ENCODE measurements around the gene SYNJ2BP.
"Not testable (repeated sequence)": the region's sequence is repeated elsewhere in the genome, so short reads cannot be mapped to it uniquely, and the experiment has no call there.

Gene SYNJ2BP

DNA sequence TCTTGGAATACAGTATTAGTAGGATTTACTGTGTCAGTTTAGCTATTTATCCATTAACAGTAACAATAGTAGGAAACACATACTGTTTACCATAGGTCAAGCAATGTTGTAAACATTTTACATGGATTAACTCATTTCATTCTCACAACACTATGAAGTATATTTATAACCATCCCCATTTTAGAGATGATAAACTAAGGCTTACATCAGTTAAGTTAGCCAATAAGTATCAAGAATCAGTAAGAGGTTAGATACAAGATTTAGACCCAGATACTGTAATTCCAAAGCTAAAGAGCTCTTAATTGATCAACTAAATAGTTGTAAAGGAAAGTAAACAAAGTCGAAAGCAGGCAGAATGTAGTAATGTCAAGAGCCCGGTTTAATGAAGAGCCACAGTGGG lies 1.1 kb downstream of the SYNJ2BP start:
- TF ChIP-seq RARB (CRISPR knock-in tag; IDR thresholded peaks at IDR 0.05), result no peak
- no peak for TF ChIP-seq OSR1 (CRISPR knock-in tag; IDR thresholded peaks at IDR 0.05)
- TF ChIP-seq CSDC2 (CRISPR knock-in tag; IDR thresholded peaks at IDR 0.05), result no peak
- TF ChIP-seq ZFP30 (CRISPR knock-in tag; IDR thresholded peaks at IDR 0.05), result no peak
- TF ChIP-seq, protein P1, sequence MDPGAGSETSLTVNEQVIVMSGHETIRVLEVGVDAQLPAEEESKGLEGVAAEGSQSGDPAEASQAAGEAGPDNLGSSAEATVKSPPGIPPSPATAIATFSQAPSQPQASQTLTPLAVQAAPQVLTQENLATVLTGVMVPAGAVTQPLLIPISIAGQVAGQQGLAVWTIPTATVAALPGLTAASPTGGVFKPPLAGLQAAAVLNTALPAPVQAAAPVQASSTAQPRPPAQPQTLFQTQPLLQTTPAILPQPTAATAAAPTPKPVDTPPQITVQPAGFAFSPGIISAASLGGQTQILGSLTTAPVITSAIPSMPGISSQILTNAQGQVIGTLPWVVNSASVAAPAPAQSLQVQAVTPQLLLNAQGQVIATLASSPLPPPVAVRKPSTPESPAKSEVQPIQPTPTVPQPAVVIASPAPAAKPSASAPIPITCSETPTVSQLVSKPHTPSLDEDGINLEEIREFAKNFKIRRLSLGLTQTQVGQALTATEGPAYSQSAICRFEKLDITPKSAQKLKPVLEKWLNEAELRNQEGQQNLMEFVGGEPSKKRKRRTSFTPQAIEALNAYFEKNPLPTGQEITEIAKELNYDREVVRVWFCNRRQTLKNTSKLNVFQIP (CRISPR knock-in tag; IDR thresholded peaks at IDR 0.05; ENCODE audit: borderline replicate concordance, low read depth), result no peak
- TF ChIP-seq PPARA (CRISPR knock-in tag; IDR thresholded peaks at IDR 0.05; ENCODE audit: borderline replicate concordance), result no peak
- no peak for TF ChIP-seq CSRNP3 (CRISPR knock-in tag; IDR thresholded peaks at IDR 0.05)
- TF ChIP-seq BACH2 (CRISPR knock-in tag; IDR thresholded peaks at IDR 0.05; ENCODE audit: borderline replicate concordance), result no peak
- no peak for TF ChIP-seq ZFP3 (CRISPR knock-in tag; IDR thresholded peaks at IDR 0.05)
- ATAC-seq, result no peak

GRCh38 chr14:70407621-70408020 lies 9.3 kb downstream of the SYNJ2BP start:
- no peak for ATAC-seq
- TF ChIP-seq ZNF565 (CRISPR knock-in tag; conservative IDR thresholded peaks at IDR 0.05; ENCODE audit: low read depth), result no peak

DNA sequence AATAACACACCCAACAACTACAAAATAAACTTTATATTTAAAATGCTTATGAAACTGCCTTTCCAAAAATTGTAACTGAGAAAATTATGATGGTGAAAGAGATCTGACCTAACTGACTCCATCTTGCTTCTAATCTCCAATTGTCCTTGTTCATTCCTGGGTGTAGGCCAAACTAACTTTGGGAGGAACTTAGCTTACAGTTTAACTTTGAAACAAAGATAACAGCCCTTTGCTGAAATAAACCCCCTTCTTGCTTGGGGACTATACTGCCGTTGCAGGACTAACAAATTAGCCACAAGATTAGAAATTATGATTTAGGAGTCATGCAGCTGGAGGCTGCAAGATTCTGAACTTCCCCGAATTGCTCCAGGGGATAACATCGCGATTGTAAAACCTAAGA lies 10.7 kb downstream of the SYNJ2BP start:
- not testable (repeated sequence) for ATAC-seq

DNA sequence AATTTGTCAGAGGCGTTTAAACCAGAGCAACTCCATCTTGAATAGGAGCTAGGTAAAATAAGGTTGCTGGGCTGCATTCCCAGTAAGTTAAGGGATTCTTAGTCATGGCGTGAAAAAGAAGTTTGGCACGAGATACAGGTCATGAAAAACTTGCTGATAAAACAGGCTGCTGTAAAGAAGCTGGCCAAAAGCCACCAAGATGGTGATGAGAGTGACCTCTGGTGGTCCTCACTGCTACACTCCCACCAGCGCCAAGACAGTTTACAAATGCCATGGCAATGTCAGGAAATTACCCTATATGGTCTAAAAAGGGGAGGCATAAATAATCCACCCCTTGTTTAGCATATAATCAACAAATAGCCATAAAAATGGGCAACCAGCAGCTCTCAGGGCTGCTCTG lies 13.6 kb downstream of the SYNJ2BP start:
- not testable (repeated sequence) for ATAC-seq

GRCh38 chr14:70401643-70402042 lies 15.2 kb downstream of the SYNJ2BP start:
- ATAC-seq, result no peak
- TF ChIP-seq ISL1 (CRISPR knock-in tag; IDR thresholded peaks at IDR 0.05), result no peak

- TF ChIP-seq CSDC2 (CRISPR knock-in tag; IDR thresholded peaks at IDR 0.05), result no peak
- TF ChIP-seq PPARA (CRISPR knock-in tag; IDR thresholded peaks at IDR 0.05; ENCODE audit: borderline replicate concordance), result no peak
- TF ChIP-seq ZC3H10 (CRISPR knock-in tag; IDR thresholded peaks at IDR 0.05), result no peak
- no peak for TF ChIP-seq RARB (CRISPR knock-in tag; IDR thresholded peaks at IDR 0.05)
- TF ChIP-seq ARNTL (CRISPR knock-in tag; IDR thresholded peaks at IDR 0.05; ENCODE audit: borderline replicate concordance, low read depth), result no peak
- no peak for TF ChIP-seq ISL1 (CRISPR knock-in tag; IDR thresholded peaks at IDR 0.05)
- TF ChIP-seq ZFP30 (CRISPR knock-in tag; IDR thresholded peaks at IDR 0.05), result no peak
- no peak for TF ChIP-seq BACH2 (CRISPR knock-in tag; IDR thresholded peaks at IDR 0.05; ENCODE audit: borderline replicate concordance)
- no peak for TF ChIP-seq OSR1 (CRISPR knock-in tag; IDR thresholded peaks at IDR 0.05)
- TF ChIP-seq, protein P2, sequence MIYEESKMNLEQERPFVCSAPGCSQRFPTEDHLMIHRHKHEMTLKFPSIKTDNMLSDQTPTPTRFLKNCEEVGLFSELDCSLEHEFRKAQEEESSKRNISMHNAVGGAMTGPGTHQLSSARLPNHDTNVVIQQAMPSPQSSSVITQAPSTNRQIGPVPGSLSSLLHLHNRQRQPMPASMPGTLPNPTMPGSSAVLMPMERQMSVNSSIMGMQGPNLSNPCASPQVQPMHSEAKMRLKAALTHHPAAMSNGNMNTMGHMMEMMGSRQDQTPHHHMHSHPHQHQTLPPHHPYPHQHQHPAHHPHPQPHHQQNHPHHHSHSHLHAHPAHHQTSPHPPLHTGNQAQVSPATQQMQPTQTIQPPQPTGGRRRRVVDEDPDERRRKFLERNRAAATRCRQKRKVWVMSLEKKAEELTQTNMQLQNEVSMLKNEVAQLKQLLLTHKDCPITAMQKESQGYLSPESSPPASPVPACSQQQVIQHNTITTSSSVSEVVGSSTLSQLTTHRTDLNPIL (CRISPR knock-in tag; IDR thresholded peaks at IDR 0.05; ENCODE audit: low read depth), result no peak
- no peak for TF ChIP-seq TCF4 (CRISPR knock-in tag; IDR thresholded peaks at IDR 0.05; ENCODE audit: borderline replicate concordance)
- no peak for TF ChIP-seq ZFP3 (CRISPR knock-in tag; IDR thresholded peaks at IDR 0.05)
- no peak for TF ChIP-seq GLIS3 (CRISPR knock-in tag; IDR thresholded peaks at IDR 0.05)
- no peak for TF ChIP-seq ZNF8 (CRISPR knock-in tag; IDR thresholded peaks at IDR 0.05)
- no peak for TF ChIP-seq SNAI2 (CRISPR knock-in tag; IDR thresholded peaks at IDR 0.05)
- no peak for ATAC-seq
Measured at GRCh38 chr14:70398706-70399431, 18.0 kb downstream of the SYNJ2BP start.

- no peak for ATAC-seq
- TF ChIP-seq, protein P2 (CRISPR knock-in tag; IDR thresholded peaks at IDR 0.05; ENCODE audit: low read depth), result no peak
- TF ChIP-seq ZNF8 (CRISPR knock-in tag; IDR thresholded peaks at IDR 0.05) (no peak), RARB (CRISPR knock-in tag; IDR thresholded peaks at IDR 0.05) (no peak), ARNTL (CRISPR knock-in tag; IDR thresholded peaks at IDR 0.05; ENCODE audit: borderline replicate concordance, low read depth) (no peak), CSRNP3 (CRISPR knock-in tag; IDR thresholded peaks at IDR 0.05) (no peak), ZFP30 (CRISPR knock-in tag; IDR thresholded peaks at IDR 0.05) (no peak), ISL1 (CRISPR knock-in tag; IDR thresholded peaks at IDR 0.05) (no peak)
Measured at GRCh38 chr14:70398280-70398679, 18.6 kb downstream of the SYNJ2BP start.

Measured in SK-N-SH treated with all-trans-retinoic acid at 6 μM for 48 hours (cell line).